SH-SY5Y (cell line): Measurements from ENCODE around the gene UST.

ENCODE experiments used
- GATA2 ChIP-seq: IDR thresholded peaks from 2 replicates; pipeline ENCODE4 v1.6.1; 2011; ENCODE audit warnings: mild to moderate bottlenecking, low read depth, low read length
- GATA3 ChIP-seq: IDR thresholded peaks from 2 replicates; pipeline ENCODE4 v1.6.1; 2011; ENCODE audit warnings: low read depth, mild to moderate bottlenecking, low read length, moderate library complexity

GRCh38 chr6:148762231-148762630, 15.4 kb downstream of the UST start:
- no peak for TF ChIP-seq GATA3
- no peak for TF ChIP-seq GATA2
